H4 (cell line): Measurements from ENCODE around the gene WBP1L. TPM values are rescaled to one million over a fixed set of nuclear protein-coding genes. Genes with fewer than 3 reads are reported as not detected.
"Not testable (repeated sequence)": the region's sequence is repeated elsewhere in the genome, so short reads cannot be mapped to it uniquely, and the experiment has no call there.

Experiments
- DNase-seq: peaks from one replicate; pipeline ENCODE4 v3.0.0-alpha.2; 2015; ENCODE audit warnings: low spot score
- total RNA-seq: library from RNA; depleted of rRNA; stranded (reverse); fragments of >200 nt; shearing (Covaris generic); gene quantifications from 2 replicates; pipeline ENCODE4 v1.2.3, GENCODE V29; 2014; rRNA removed

The WBP1L gene
- total RNA-seq, 1 experiment from 2014 or later, result 15.7 TPM

- DNase-seq, result no peak
Measured at GRCh38 chr10:102837230-102837721, 93.5 kb downstream of the WBP1L start, which contains the start of gene CYP17A1. TSS of gene CYP17A1 (minus strand) at chr10:102837413. CDS start at chr10:102837361, 52 bp downstream.

GRCh38 chr10:102838276-102838927 lies 94.7 kb downstream of the WBP1L start:
- DNase-seq, result not testable (repeated sequence)

GRCh38 chr10:102841827-102842345 lies 98.1 kb downstream of the WBP1L start:
- DNase-seq, result no peak

- DNase-seq, result not testable (repeated sequence)
Measured at GRCh38 chr10:102843139-102843538, 99.4 kb downstream of the WBP1L start.

- DNase-seq, result not testable (repeated sequence)
Measured at GRCh38 chr10:102844190-102844776, 100.5 kb downstream of the WBP1L start.

GRCh38 chr10:102845352-102845902 lies 101.7 kb downstream of the WBP1L start:
- no peak for DNase-seq

GRCh38 chr10:102850025-102850518 lies 106.3 kb downstream of the WBP1L start:
- no peak for DNase-seq

- DNase-seq, result not testable (repeated sequence)
Measured at GRCh38 chr10:102853237-102853636, 109.5 kb downstream of the WBP1L start.

- DNase-seq, result peak; percentile 98
Measured at GRCh38 chr10:102855731-102856436, 112.1 kb downstream of the WBP1L start.

- no peak for DNase-seq
Measured at GRCh38 chr10:102856758-102857424, 113.1 kb downstream of the WBP1L start.

GRCh38 chr10:102859911-102860310 lies 116.2 kb downstream of the WBP1L start:
- DNase-seq, result no peak

- no peak for DNase-seq
Measured at GRCh38 chr10:102863660-102864059, 119.9 kb downstream of the WBP1L start.

- DNase-seq, result no peak
Measured at GRCh38 chr10:102865620-102866019, 121.9 kb downstream of the WBP1L start.

Other genes with a start within 250 kb of the WBP1L start
- gene ACTR1A, start 241.2 kb upstream of the WBP1L start, total RNA-seq, result 100 and 172 TPM in 2 replicates
- 1.7 and 2.8 TPM in 2 replicates for gene SUFU, start 240.0 kb upstream of the WBP1L start, total RNA-seq
- gene TRIM8, start 99.5 kb upstream of the WBP1L start, total RNA-seq, result 15.8 and 18.5 TPM in 2 replicates
- gene ARL3, start 29.6 kb upstream of the WBP1L start, total RNA-seq, result 6.1 and 10.4 TPM in 2 replicates
- gene SFXN2, start 29.3 kb upstream of the WBP1L start, total RNA-seq, result 2.5 and 3.3 TPM in 2 replicates
- not detected in 2 replicates for gene CYP17A1, start 93.5 kb downstream of the WBP1L start, total RNA-seq
- 19.1 and 25.1 TPM in 2 replicates for gene BORCS7, start 110.3 kb downstream of the WBP1L start, total RNA-seq
- gene AS3MT, start 125.5 kb downstream of the WBP1L start, total RNA-seq, result not detected in 2 replicates
- 3.4 and 4.1 TPM in 2 replicates for gene CNNM2, start 174.3 kb downstream of the WBP1L start, total RNA-seq